DMS79 treated with DMSO at 0.1 percent for 48 hours (cell line): ENCODE results near the gene PIGL.
"Not testable (repeated sequence)": the region's sequence is repeated elsewhere in the genome, so short reads cannot be mapped to it uniquely, and the experiment has no call there.

Experiments used
- DNase-seq: peaks from one replicate; lab custom pipeline; 2025; lab: John Stamatoyannopoulos, UW

PIGL gene

DNA sequence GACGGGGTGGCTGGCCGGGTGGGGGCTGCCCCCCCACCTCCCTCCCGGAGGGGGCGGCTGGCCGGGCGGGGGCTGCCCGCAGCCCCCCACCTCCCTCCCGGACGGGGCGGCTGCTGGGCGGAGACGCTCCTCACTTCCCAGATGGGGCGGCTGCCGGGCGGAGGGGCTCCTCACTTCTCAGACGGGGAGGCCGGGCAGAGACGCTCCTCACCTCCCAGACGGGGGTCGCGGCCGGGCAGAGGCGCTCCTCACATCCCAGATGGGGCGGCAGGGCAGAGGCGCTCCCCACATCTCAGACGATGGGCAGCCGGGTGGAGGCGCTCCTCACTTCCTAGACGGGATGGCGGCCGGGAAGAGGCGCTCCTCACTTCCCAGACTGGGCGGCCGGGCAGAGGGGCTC is 95.1 kb downstream of the PIGL start:
- not testable (repeated sequence) for DNase-seq

DNA sequence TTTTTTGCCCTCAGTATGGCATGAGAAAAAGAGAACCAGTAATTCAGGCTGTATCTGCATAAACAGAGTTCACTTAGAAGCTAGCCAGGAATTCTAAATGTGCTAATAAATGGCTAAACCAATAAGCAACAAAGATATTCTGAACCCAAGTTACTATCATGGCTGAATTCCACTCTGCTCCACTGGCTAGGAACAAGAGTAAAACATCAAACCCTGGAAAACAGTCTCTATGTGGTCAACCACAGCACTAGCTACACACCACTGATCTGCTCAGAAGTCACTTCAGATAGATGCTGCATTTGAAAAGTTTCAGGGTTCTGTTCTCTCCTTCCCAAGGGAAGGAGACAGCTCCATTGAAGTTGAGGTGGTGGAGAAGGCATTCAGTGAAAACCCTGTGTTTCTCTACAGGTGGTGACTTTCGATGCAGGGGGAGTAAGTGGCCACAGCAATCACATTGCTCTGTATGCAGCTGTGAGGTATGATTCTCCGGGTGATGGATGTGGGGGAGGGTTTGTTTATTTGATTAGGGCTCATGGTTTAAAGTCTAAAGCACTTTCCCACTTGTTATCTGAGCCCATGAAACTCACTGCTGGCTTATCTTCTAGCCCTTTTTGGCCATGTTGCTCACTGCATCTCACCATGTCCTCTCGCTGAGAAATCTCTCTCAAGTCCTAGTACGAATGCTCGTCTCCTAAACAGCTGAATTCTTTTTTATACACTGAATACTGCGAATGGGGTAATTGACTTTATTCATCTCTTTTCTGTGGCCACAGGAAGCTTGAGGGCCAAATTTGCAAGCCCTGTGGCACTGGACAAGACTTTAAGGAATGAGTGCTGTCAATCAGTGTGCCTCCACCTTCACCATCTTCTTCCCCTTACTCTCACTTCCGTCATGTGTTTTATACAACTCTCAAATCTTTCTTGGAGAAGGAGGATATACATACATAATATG is 96.4 kb downstream of the PIGL start:
- peak; percentile 8 for DNase-seq

DNA sequence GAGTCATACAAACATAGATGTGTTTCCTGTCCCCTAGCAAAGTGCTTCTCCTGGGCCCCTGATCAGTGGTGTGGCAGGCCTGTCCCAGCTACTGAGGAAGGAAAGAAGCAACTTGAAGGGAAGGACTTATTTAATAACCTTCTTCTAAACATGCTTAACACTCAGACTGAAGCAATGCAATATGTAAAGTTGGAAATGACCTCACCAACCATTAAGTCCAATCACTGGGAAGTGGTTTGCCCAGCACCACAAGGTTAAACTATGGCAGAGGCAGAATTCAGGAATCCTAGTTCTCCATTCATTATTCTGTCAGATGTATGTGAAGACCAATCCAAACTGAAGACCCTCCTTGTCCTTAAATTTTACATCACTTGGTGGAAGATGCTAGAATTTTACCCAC is 97.2 kb downstream of the PIGL start:
- no peak for DNase-seq

DNA sequence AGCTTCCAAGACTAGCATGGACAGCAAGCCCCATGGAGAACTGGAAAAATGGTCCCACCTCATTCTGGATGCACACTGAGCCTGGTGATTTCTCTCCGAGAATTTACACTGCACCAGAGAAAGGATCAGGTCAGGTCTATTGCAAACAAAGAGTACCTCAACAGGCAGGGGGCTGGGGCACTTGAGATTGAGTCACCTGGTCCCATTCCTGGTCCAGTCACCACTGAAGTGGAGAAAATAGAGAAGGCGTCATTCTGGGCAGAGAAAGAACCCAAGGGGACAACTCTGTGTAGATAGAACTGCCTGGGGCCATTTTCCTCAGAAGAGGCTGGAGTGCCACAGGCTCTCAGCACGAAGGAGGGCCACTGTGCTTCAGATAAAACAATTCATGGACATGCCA is 97.8 kb downstream of the PIGL start:
- DNase-seq, result peak; percentile 26

DNA sequence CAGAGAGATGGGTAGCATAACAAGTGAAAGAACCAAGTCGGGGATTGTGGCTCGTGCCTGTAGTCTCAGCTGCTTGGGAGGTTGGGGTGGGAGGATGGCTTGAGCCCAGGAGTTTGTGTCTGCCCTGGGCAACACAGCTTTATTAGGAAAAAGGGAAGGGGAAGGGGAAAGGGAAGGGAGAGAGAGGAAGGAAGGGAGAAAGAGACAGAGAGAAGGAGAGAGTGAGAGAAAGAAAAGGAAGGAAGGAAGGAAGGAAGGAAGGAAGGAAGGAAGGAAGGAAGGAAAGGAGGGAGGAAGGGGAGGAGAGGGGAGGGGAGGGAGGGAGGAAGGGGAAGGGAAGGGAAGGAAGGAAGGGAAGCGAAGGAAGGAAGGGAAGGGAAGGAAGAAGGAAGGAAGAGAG is 103.0 kb downstream of the PIGL start:
- no peak for DNase-seq

DNA sequence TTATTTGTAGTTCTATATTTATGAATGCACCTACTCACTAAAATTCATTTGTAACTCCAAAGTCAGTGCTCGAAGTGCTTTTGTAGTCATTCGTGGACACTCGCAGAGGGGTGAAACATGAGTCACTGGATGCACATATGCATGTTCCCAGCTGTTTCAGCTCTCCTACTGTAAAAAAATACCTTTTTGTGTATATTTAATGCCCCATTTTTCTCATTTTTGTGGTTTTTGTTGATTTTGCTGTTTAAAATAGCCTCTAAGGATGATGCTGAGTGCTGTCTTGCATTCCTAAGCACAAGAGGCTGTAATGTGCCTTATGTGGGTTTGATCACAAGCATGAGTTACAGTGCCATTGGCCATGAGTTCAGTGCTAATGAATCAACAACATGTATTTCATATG is 105.6 kb downstream of the PIGL start:
- DNase-seq, result no peak

DNA sequence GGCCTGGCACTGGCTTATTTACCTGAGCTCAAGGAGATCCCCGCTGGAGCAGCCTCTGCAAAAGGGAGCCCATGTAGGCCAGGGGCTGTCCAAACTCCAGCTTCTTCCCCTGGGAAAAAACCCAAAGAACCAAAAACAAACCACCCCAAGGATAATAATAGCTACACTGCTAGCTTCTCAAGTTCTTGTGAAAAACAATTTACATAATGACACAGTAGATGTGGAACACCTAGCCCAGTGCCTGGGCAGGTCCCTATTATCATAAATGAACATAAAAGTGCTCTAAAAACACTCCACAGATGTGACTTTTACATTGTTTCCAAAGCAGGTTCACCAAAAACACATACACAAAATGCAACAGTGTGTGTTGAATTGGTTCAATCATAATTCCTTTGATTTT is 109.0 kb downstream of the PIGL start:
- DNase-seq, result no peak

DNA sequence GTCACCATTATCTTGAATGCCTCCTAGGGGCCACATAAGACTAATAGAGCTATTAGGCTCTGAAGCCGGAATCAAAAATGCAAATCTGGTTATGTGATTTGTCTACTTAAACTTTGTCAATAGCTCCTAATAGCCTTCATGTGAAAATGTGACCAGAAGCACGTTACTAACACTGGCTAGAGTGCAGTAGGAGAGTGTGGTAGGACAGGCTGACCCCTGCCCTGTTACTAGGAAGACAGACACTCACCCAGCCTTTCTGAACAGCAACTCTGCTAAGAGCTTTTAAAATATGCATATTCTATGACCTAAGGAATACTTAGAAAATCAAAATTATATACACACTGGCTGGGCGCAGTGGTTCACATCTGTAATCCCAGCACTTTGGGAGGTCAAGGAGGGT is 110.0 kb downstream of the PIGL start:
- no peak for DNase-seq

DNA sequence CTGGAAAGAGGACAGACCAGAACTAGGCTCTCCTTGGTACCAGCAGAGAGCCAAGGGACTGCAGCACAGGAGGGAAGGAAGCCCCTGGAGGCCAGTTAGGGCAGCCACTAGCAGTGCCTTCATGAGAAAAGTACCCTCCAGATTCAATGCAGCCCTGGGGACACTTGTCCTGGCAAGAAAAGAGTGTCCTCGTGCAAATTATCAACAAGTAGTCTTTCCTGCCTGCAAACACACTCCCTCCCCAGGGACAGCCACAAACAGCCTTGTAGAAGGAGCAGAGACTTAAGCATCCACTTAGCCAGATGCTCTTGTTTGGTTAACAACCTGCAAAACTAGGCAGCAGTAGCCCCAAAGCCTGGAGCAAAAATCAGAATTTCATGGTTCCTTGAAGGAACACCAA is 112.0 kb downstream of the PIGL start:
- DNase-seq, result peak; percentile 92

DNA sequence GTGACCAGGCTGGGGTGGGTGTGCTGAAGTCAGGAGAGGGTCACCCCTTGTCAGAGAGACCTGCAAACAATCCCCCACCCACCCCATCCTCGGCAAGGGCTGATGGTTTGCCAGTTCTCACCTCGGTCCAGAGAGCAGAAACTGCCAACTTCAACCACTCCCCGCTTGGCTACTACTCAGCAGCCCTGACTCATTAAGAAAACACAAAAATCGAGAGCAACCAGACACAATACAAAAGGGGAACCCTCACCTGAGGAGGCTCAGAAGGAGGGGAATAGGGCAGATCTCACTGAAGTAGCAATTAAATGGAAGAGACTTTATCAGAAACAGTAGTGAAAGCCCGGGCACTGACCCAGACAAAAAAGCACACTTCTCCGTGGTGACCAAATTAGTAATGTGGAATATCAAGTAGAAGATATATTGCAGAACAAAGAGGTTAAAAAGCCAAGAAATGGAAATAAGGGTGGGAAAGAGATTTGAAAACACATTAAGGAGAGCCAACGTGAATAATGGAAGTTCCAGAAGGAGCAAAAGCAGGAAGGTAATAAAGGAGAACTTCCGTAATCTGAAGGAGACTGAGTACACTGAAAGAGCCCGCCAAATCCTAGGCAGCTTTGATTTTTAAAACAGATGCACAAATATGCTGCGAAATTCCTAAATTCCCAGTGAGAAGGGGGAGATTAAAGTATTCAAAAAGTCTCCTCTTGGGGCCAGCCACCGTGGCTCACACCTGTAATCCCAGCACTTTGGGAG is 112.7 kb downstream of the PIGL start:
- peak; percentile 87 for DNase-seq

DNA sequence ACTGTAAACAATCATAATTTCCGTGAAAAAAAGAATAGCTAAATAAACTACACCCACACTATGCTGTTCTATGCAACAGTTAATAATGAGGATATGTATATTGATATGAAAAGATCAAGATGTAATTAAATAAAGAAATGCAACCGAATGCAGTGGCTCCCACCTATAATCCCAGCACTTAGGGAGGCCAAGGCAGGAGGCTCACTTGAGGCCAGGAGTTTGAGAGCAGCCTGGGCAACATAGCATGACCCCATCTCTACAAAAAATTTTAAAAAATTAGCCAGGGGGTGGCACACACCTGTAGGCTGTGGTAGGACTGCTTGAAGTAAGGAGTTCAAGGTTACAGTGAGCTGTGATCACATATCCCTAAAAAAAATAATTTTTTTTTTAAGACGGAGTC is 121.4 kb downstream of the PIGL start:
- no peak for DNase-seq

DNA sequence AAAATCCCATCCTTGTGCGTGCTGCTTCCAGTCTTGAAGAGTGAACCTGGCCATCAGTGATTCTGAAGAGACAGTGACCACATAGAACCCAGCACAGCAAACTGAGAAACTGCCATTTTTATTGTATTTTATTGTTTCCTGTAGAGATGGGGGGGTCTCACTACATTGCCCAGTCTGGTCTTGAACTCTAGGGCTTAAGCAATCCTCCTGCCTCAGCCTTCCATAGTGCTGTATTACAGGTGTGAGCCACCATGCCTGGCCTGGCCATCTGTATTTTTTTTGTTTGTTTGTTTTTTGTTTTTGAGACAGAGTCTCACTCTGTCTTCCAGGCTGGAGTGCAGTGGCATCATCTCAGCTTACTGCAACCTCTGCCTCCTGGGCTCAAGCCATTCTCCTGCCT is 122.4 kb downstream of the PIGL start:
- DNase-seq, result no peak

DNA sequence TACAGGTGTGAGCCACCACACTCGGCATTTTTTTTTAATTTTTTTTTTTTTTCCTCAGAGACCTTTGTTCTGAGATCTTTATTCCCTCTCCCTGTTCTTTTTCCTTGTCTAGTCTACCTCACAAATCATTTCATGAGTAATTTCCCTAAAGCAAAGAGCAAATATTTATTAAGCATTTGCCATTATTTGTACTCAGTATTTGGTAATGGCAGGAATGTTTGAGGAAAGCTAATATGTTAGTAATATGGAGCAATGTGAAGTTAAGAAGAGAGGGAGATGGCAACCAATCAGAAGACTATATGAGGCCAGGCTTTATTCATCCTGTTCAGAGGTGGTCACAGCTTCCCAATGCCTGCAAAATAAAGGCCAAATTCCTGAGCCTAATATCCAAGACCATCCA is 122.9 kb downstream of the PIGL start:
- DNase-seq, result no peak

DNA sequence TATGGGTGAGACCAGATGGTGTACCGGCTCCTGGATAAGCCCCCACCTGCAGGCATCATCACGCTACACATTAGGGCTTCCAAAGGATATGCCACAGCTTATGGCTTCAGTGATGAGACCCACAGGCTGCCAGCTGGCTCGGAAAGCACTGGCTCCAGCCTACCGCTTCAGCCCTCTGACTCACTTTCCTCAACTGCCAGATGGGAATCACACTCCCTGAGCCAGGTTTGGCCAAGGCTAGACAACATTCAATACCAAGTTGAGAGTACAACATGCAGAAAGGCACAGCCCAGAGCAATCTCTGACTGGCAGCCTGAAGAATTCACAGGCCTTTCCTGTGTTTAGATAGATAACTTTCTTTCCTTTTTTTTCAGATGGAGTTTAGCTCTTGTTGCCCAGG is 126.0 kb downstream of the PIGL start:
- no peak for DNase-seq

DNA sequence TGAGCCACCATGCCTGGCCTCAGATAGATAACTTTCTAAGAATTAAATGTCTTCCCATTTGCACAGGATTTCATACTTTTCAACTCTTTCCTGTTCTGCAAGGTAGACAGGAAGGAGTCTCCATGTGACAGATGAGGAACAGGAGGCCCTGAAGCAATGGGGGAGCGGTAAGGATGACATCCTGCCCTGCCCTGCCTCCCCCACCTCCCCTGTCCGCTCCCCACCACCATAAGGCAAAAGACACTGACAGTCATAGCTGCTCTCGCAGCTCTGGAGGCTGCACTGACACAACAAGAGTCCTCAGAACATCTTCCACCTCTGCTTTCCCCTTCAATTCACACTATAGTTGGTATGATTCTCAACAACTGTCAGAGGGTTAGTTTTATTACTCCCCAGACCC is 126.6 kb downstream of the PIGL start:
- no peak for DNase-seq

DNA sequence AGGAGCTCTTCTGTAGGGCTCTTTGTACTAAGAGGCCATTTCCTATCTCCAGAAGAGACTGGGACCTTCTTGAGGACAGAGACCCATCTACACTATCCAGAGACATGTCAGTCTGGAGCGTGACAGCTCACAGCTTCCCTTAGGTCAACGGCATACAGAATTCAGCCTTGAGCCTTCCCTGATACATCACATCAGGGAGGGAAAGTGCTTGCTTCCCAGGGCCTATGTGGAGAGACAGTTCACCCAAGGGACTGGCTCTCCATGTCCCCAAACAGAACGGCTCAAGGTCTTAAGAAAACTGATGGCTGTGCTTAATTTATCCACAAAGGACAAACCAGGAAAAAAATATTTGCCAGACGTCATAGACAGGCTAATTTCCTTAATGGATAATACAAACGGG is 128.6 kb downstream of the PIGL start:
- DNase-seq, result no peak

DNA sequence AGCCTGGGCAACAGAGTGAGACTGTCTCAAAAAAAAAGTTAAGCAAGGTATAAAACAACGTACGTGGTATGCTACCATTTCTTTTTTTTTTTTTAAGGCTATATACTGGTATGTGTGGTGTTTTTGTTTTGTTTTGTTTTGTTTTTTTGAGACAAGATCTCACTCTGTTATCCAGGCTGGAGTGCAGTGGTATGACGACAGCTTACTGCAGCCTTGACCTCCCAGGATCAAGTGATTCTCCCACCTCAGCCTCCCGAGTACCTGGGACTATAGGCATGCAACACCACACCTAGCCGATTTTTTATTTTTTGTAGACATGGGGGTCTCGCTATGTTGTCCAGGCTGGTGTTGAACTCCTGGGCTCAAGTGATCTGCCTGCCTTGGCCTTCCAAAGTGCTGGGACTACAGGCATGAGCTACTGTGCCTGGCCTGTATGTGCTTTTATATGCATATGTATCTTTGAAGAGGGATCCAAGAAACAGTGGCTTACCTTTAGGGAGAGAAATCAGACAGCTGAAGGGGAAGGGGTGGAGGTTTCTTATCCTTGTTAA is 129.8 kb downstream of the PIGL start:
- DNase-seq, result no peak

DNA sequence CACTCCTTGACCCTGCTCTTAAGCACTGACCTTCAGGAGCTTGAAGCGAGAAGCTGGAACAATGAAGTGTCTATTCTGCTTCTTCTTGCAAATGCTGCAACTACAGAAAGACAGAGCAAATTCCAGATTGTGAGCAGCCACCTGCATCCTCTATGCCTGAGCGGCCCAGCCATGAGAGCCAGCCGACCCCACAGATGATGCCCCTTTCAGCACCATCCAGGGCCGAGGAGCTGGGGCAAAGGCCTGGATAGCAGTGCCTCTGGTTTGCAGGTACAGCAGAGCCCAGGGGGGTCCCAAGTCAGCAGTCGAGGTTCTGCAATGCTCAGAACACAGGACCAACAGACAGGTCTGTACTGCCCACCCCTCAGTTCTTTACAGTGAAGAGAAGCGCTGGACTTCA is 131.6 kb downstream of the PIGL start:
- DNase-seq, result no peak

DNA sequence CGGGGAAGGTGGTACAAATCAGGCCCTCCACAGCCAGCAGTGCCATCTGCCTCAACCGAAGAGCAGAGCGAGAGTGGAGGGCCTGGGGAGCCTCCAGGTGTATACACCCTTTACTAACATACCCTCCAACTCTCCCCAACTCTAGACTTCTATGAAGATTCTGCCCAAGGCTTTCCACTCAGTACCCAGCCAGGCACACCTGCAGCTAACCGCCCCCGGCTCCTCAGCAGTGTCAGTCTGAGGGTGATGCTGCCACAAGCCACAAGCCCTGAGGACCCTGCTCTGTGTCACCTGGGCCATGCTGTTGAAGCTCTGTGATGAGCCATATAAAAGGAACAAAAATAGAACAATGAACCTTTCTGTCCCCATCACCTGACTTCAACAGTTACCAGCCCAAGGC is 132.4 kb downstream of the PIGL start:
- no peak for DNase-seq

DNA sequence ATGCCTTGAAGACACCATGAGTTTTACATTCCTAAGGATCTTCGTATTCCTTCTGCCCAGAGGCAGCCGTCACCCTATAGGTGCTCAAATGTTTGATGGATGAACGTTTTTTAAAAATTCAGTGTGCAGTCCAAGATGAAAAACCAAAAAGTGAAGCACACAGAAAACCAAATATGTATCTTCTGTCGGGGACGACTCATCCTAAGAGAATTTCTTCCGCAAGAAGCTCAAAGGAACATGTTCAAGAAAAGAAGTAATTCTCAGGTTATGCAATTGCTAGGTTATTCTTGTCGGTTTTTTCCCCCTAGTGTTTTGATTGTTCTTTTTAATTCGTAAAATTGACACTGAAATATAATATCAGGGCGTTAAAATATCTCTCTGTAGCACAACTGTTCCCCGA is 134.8 kb downstream of the PIGL start:
- no peak for DNase-seq

DNA sequence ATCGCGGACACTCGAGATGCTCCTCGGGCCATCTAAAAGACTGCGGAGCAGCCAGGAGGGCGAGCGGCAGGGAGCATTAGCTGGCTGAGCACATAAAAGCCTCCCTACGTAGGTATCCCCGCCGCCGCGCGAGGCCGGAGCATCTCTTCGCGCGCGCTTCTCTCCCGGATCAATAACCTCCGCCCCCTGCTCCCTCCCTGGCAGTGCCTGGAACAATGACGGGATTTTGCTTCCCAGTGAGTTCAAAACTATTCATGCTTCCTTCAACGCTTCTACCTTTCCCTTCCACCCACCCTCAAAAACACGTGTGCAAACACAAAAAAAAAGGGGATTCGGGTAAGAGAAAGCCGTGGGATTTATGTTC is 135.3 kb downstream of the PIGL start:
- DNase-seq, result peak; percentile 33

DNA sequence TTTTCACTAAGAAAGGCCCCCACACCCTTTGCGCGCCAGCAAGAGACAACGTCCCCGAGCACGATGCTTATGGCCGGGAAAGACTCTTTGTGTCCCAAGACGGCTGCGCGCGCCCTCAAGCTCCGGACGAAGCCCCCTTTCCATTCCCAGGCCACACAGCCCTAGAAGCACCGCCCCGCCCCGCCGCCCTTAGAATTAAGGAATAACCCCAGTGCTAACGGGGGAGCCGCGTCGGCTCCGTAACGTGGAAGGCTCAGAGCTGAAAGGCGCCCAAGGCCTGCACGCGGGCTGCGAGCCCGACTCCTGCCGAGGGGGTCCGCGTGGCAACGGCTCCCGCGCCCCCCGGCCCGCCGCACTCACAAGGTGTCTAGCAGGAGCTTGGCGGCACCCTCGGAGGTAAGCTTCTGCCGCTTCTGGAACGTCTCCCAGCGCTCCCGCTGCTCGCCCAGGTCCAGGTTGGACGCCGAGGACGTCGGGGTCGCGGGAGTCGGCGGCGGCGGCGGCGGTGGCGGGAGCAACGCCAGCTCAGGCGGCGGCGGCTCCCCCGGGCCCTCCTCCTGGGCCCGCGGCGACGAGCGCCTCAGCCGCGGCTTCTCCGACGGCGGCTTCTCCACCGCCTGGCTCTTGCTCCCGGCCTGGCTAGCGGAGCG is 135.8 kb downstream of the PIGL start:
- no peak for DNase-seq
